GM12801 (cell line): ENCODE measurements around the gene CA7.

ENCODE experiments used
- TF ChIP-seq, protein P1 (sequence below): IDR thresholded peaks from one replicate; pipeline ENCODE4 v1.5.1; 2011; ENCODE audit warnings: control low read depth; ENCODE audit not compliant: insufficient read length; ENCODE audit errors: extremely low read depth

The CA7 gene

GRCh38 chr16:66840883-66841282 lies 3.3 kb upstream of the CA7 start:
- TF ChIP-seq, protein P1, sequence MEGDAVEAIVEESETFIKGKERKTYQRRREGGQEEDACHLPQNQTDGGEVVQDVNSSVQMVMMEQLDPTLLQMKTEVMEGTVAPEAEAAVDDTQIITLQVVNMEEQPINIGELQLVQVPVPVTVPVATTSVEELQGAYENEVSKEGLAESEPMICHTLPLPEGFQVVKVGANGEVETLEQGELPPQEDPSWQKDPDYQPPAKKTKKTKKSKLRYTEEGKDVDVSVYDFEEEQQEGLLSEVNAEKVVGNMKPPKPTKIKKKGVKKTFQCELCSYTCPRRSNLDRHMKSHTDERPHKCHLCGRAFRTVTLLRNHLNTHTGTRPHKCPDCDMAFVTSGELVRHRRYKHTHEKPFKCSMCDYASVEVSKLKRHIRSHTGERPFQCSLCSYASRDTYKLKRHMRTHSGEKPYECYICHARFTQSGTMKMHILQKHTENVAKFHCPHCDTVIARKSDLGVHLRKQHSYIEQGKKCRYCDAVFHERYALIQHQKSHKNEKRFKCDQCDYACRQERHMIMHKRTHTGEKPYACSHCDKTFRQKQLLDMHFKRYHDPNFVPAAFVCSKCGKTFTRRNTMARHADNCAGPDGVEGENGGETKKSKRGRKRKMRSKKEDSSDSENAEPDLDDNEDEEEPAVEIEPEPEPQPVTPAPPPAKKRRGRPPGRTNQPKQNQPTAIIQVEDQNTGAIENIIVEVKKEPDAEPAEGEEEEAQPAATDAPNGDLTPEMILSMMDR = no peak

DNA sequence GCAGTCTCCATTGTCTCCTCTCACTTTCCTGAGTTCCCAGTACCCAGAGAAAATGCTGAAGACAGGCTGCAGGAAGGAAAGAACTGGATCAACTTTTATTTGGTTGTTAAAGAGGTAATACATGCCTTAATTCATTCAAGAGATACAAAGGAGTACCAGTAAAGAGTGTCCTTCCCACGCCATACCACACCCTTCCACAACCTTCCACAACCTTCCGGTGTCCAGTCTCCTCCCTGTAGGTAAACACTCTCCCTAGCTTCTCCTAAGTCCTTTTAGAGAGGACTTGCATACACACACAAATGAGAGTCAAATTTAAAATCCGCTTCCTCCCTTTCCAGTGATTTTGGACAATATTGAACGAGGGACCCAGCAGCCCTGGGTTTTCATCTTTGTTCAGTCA lies 2.8 kb upstream of the CA7 start:
- TF ChIP-seq, protein P1 = no peak

DNA sequence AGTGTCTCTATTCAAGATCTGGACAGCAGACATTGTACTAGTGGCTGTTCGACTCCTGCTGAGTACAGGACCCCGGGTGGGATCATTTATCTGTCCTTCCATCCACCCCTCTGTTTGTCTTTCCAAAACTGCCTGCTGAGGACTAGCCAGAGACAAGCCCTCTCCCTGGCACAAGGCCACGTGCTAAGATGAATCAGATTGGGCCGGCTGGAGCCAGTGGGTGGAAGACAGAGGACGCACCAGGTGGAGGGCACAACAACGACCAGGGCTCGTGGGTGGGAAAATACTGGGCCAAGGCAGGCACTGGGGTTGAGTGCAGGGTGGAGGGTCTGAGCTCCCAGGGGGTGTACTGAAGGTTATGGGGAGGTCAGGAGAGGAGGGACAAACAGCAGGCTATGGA lies 1.4 kb upstream of the CA7 start:
- TF ChIP-seq, protein P1 = no peak

- TF ChIP-seq, protein P1 = no peak
Measured at GRCh38 chr16:66843191-66843590, 1.0 kb upstream of the CA7 start.

DNA sequence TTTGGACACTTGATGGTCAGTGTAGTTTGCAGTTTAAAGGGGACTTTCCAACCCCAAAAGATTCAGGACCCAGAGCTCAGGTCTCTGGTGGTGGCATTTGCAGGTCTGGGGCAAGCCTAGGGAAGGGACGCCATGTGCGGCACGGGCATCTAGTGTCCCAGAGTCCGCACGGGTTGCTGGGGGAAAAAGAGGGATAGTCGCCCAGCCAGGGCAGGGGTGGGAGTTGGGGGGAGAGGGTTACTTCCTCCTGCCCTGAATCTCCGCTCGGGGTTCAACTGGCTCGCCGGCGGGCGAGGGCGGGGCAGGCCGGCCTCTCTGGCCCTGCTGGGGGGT lies 239 bp upstream of the CA7 start:
- TF ChIP-seq, protein P1 = no peak

DNA sequence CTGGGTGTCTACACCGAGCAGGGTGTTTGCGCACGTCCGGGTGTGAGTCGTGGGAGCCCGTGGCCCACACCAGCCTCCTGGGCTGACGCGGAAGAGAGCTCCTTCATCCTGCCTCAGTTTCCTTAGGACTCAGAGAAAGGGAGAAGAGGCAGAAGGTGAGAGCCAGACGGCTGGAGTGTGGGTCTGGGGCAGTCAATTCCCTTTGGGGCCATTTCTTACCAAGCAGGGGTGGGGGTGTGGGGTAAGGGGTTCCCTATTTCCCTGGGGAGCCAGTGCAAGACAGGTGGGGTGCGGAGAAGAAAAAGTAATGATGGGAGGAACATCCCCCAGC lies 831 bp downstream of the CA7 start:
- TF ChIP-seq, protein P1 = no peak

DNA sequence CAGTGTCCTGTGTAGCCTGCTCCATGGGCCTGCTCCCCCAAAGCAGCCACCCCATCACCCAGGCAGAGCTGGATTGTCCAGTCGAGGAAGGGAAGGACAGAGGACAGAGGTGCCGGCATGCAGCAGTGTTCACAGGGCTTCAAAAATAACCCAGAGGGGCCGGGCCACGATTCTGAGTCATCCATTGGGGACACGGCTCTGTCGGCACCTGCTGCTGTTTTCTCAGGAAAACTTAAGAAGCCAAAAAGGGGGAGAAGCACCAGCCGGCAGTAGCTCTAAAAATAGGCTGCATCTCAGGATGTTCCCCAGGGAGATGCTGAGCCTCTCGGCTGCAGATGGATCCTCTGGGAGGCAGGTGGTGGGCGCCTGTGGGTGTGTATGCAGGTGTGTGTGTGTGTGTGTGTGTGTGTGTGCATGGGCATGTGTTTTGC lies 1.6 kb downstream of the CA7 start:
- TF ChIP-seq, protein P1 = no peak

DNA sequence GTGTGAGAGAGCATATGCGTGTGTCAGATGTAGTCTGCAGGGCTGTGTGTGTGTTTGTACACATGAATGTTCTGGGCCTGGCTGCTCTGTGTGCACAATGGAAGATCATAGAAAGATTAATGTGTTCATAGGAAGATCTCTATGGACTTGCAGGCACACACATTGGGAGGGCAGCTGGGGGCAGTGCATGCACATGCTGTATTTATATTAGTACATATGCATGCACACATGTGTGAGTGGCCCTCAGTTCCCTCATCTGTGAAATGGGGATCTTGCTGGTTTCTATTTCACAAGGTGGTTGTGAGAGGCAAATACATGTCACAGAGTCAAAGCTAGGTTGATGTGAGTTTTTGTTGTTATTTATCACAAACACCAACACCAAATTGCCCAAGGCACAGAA lies 2.1 kb downstream of the CA7 start:
- TF ChIP-seq, protein P1 = no peak
